K562 (cell line): ENCODE measurements around the gene JPH2. TPM values are rescaled to one million over a fixed set of nuclear protein-coding genes. Genes with fewer than 3 reads are reported as not detected.

Experiments used
- ATAC-seq: fragments of 200-7000 bp; cut with Tn5 transposase; 3 replicates; pipeline ENCODE4 v1.9.1; 2020; ENCODE audit warnings: moderate library complexity
- BruUV-seq: library from RNA; stranded (reverse); fragments of 400-500 nt; replicated peaks from 2 replicates; lab custom pipeline; 2021; lab: Mats Ljungman, UMichigan
- CTCF ChIA-PET: fragments of 300-600 bp; formaldehyde crosslinking; extraction: SDS; loops from one replicate; lab custom pipeline; 2021; ENCODE audit warnings: low intra/inter-chr PET ratio; lab: Yijun Ruan, JAX
- POLR2A ChIA-PET: fragments of 300-600, 350-650 bp; sonication (Branson Sonifier 250); formaldehyde crosslinking; extraction: SDS; loops from one replicate; lab custom pipeline; 2021; ENCODE audit warnings: antibody characterized with exemption, inconsistent platforms; lab: Yijun Ruan, JAX
- DNase-seq, 4 experiments: peaks; one replicate each; pipeline versions ENCODE4 v3.0.0 to v3.0.0-alpha.2; 2011 to 2018; ENCODE audit warnings: low spot score in 3 of 4, mixed read lengths in 3 of 4; ENCODE audit errors: extremely low read depth in 1 of 4
- FAIRE-seq: peaks from 2 replicates; lab custom pipeline; 2011; peaks lifted over from hg19 to GRCh38; lab: Jason Lieb, UNC
- H2AFZ ChIP-seq: 2 replicates; pipeline ENCODE4 v1.6.0; 2011; ENCODE audit warnings: low read depth, low read length, control low read depth, inconsistent platforms
- H3K27ac ChIP-seq: fragments of 200-600 bp; 3 replicates; pipeline ENCODE4 v1.8.0; 2011; ENCODE audit warnings: low read depth, mild to moderate bottlenecking, control low read depth, inconsistent platforms, low read length, moderate library complexity, mixed read lengths; ENCODE audit errors: extremely low read depth
- H3K27me3 ChIP-seq, 2 experiments: fragments of 300-600 bp in 1 of 2; 2 replicates in 1 of 2; 3 replicates in 1 of 2; pipeline versions ENCODE4 v1.6.0 to v1.8.0; 2011; ENCODE audit warnings: inconsistent platforms in 2 of 2, low read length in 2 of 2, mild to moderate bottlenecking in 1 of 2, mixed read lengths in 1 of 2, moderate library complexity in 1 of 2; ENCODE audit not compliant: control insufficient read depth in 2 of 2, insufficient read depth in 2 of 2
- H3K36me3 ChIP-seq: fragments of 300-600 bp; 3 replicates; pipeline ENCODE4 v1.8.0; 2011; ENCODE audit warnings: mild to moderate bottlenecking, low read length, inconsistent platforms; ENCODE audit not compliant: control insufficient read depth, insufficient read depth
- H3K4me1 ChIP-seq, 2 experiments: fragments of 200-600 bp in 1 of 2; replicated peaks in 1 of 2; 2 replicates in 1 of 2; 3 replicates in 1 of 2; pipeline versions ENCODE4 v1.5.1 to v1.8.0; 2011; ENCODE audit warnings: inconsistent platforms in 2 of 2, low read length in 2 of 2, mild to moderate bottlenecking in 1 of 2, mixed read lengths in 1 of 2, moderate library complexity in 1 of 2; ENCODE audit not compliant: control insufficient read depth in 2 of 2, insufficient read depth in 2 of 2
- H3K4me2 ChIP-seq: 2 replicates; pipeline ENCODE4 v1.6.1; 2011; ENCODE audit warnings: low read length, control low read depth, inconsistent platforms, mixed read lengths; ENCODE audit not compliant: insufficient read depth
- H3K4me3 ChIP-seq: fragments of 200-600 bp; sonication (generic), shearing (Covaris generic); 2 replicates; pipeline ENCODE4 v1.5.1; 2016; ENCODE audit warnings: control low read depth, inconsistent platforms
- H3K79me2 ChIP-seq: fragments of 200-600 bp; 3 replicates; pipeline ENCODE4 v1.8.0; 2011; ENCODE audit warnings: low read length, inconsistent platforms; ENCODE audit not compliant: control insufficient read depth, insufficient read depth
- H3K9ac ChIP-seq, 2 experiments: 2 replicates each; pipeline versions ENCODE4 v1.6.0 to v1.6.1; 2011; ENCODE audit warnings: low read depth in 2 of 2, low read length in 2 of 2, control low read depth in 1 of 2, inconsistent platforms in 1 of 2, mild to moderate bottlenecking in 1 of 2, mixed read lengths in 1 of 2; ENCODE audit not compliant: insufficient read depth in 1 of 2
- H3K9me1 ChIP-seq: one replicate; pipeline ENCODE4 v1.6.0; 2011; ENCODE audit warnings: inconsistent platforms, mild to moderate bottlenecking, low read length, moderate library complexity; ENCODE audit not compliant: control insufficient read depth, insufficient read depth
- H3K9me3 ChIP-seq: replicated peaks from 2 replicates; pipeline ENCODE4 v1.5.1; 2011; ENCODE audit warnings: low read depth, low read length, inconsistent platforms; ENCODE audit not compliant: control insufficient read depth, insufficient read depth
- H4K20me1 ChIP-seq: replicated peaks from 2 replicates; pipeline ENCODE4 v1.6.1; 2011; ENCODE audit warnings: low read length, inconsistent platforms, mixed read lengths; ENCODE audit not compliant: control insufficient read depth, insufficient read depth
- BRD4 ChIP-seq: fragments of 200-600 bp; sonication (generic); IDR thresholded peaks from 2 replicates; pipeline ENCODE4 v1.6.1; 2017; ENCODE audit warnings: inconsistent platforms
- DNMT1 ChIP-seq: fragments of 450-650 bp; IDR thresholded peaks from 2 replicates; pipeline ENCODE4 v1.6.1; 2016; ENCODE audit warnings: antibody characterized with exemption, mild to moderate bottlenecking
- EP300 ChIP-seq: IDR thresholded peaks from 2 replicates; pipeline ENCODE4 v1.6.1; 2012; ENCODE audit warnings: low read length, improper control_type of control experiment
- GATA2 ChIP-seq: sonication (generic); formaldehyde crosslinking; IDR thresholded peaks from 2 replicates; pipeline ENCODE4 v1.4.0; 2020; ENCODE audit warnings: mild to moderate bottlenecking, missing genetic modification reagents
- HMGN3 ChIP-seq: IDR thresholded peaks from 2 replicates; pipeline ENCODE4 v1.6.1; 2011; ENCODE audit warnings: borderline replicate concordance, low read depth, mild to moderate bottlenecking, mixed read lengths, low read length; ENCODE audit not compliant: insufficient read length; ENCODE audit errors: extremely low read depth
- JUNB ChIP-seq: fragments of 450-650 bp; formaldehyde crosslinking; conservative IDR thresholded peaks from 2 replicates; pipeline ENCODE4 v1.4.0; 2020; ENCODE audit warnings: mild to moderate bottlenecking
- PHB ChIP-seq: fragments of 250-450 bp; sonication (Bioruptor Pico); IDR thresholded peaks from 2 replicates; pipeline ENCODE4 v1.5.0; 2021
- ZNF263 ChIP-seq: sonication (generic); formaldehyde crosslinking; IDR thresholded peaks from 2 replicates; pipeline ENCODE4 v1.8.0; 2022; ENCODE audit warnings: mild to moderate bottlenecking, missing genetic modification reagents, borderline replicate concordance
- ZNF445 ChIP-seq: fragments of 250-450 bp; sonication (Bioruptor Pico); IDR thresholded peaks from 2 replicates; pipeline ENCODE4 v1.4.0; 2020; ENCODE audit warnings: low read depth, mild to moderate bottlenecking, moderate library complexity
- WGBS: fragments of 100-300 bp; shearing (Covaris generic); methylation state at CpG from one replicate; pipeline ENCODE4 v1.1.6; 2016; ENCODE audit warnings: low coverage, mixed read lengths; ENCODE audit not compliant: insufficient coverage; ENCODE audit errors: missing lambda C conversion rate; 5-methylcytosine and 5-hydroxymethylcytosine counted together
- in situ Hi-C: fragments of 300-500 bp; cut with MboI; formaldehyde crosslinking; loops from 4 replicates; pipeline ENCODE4 v1.15.0; 2018; ENCODE audit warnings: inconsistent platforms, mixed read lengths
- intact Hi-C: fragments of 100-400 bp; cut with micrococcal nuclease; formaldehyde crosslinking; loops from 2 replicates; pipeline ENCODE4 v1.14.2; 2022
- polyA plus RNA-seq, 8 experiments: library from polyadenylated mRNA; depleted of rRNA in 4 of 8; stranded (reverse) in 5 of 8; unstranded in 3 of 8; fragments of >200 nt; fragmentation: Nextera tagmentation in 2 of 8; fragmentation: Illumina TruSeq in 1 of 8; extraction: Ambion mirVana in 2 of 8; extraction: Trizol in 1 of 8; gene quantifications; 2 replicates each; pipeline versions ENCODE4 v1.2.1 to v1.2.3, GENCODE V29; 2011 to 2014; ENCODE audit warnings: inconsistent platforms in 1 of 8, missing spikeins in 1 of 8
- total RNA-seq, 7 experiments: library from RNA; depleted of rRNA in 6 of 7; stranded (reverse); fragments of >200 nt in 6 of 7; fragmentation: Illumina TruSeq in 2 of 7; extraction: Trizol in 2 of 7; gene quantifications; 2 replicates each; pipeline versions ENCODE4 v1.2.1 to v1.2.3, GENCODE V29; 2011 to 2021; ENCODE audit warnings: low replicate concordance in 1 of 7
- TF ChIP-seq, protein P1 (sequence below): fragments of 150-350 bp; IDR thresholded peaks from 2 replicates; pipeline ENCODE4 v1.6.1; 2014; ENCODE audit warnings: low read depth, mild to moderate bottlenecking, low read length, borderline replicate concordance
- TF ChIP-seq, protein P2 (sequence below): fragments of 200-800 bp; sonication (Bioruptor generic); IDR thresholded peaks from 2 replicates; pipeline ENCODE4 v1.6.1; 2017; ENCODE audit warnings: missing genetic modification characterization, missing compliant biosample characterization
- TF ChIP-seq, protein P3 (sequence below): IDR thresholded peaks from 2 replicates; pipeline ENCODE4 v1.6.1; 2016; ENCODE audit warnings: missing genetic modification characterization, missing compliant biosample characterization

JPH2 gene
- total and polyA plus RNA-seq, 9 of the 15 experiments (the other 6 are each of a cell fraction or from before 2014, with no cell fraction given): not detected

DNA sequence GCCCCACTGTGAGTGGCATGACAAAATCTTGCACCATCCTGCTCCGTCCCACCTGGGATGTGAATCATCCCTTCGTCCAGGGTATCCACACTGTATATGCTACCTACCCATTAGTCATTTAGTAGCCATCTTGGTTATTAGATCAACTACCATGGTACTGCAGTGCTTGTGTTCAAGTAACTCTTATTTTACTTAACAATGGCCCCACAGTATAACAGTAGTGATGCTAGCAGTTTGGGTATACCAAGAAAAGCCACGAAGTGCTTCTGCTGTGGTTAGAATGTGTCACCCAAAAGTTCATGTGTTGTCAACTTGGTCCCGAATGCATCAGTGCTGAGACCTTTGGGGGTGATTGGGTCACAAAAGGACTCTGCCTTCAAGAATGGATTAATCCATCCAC is 11.9 kb upstream of the JPH2 start:
- H3K9me3 ChIP-seq: no peaks in the 10 kb centered on the region
- H3K9ac ChIP-seq: no peak overlapping the region
- H3K27ac ChIP-seq: no peak overlapping the region
- 90% methylated on average over 4 of the region's 4 CpGs for WGBS
- ChIA-PET POLR2A (no interaction called here), CTCF (no interaction called here)
- no peaks in the 10 kb centered on the region for H3K27me3 ChIP-seq
- 0 out of 2 replicates have a peak, but pooled peaks cover 6% of the 10 kb centered on the region for H4K20me1 ChIP-seq
- BruUV-seq: no TSS peak
- peaks cover 68% of the 10 kb centered on the region for H3K36me3 ChIP-seq
- no peak overlapping the region for H3K4me2 ChIP-seq
- intact Hi-C loops: no loop called here
- H2AFZ ChIP-seq: no peak overlapping the region
- no peak for FAIRE-seq
- H3K4me1 ChIP-seq: peaks cover 0 to 8% of the 10 kb centered on the region in 2 experiments; a peak in 2 of 5 replicates
- DNase-seq: no peak
- peaks cover 5% of the 10 kb centered on the region; the same call in 1 of the 3 replicates for H3K79me2 ChIP-seq
- no peak for TF ChIP-seq PHB
- TF ChIP-seq, protein P1, sequence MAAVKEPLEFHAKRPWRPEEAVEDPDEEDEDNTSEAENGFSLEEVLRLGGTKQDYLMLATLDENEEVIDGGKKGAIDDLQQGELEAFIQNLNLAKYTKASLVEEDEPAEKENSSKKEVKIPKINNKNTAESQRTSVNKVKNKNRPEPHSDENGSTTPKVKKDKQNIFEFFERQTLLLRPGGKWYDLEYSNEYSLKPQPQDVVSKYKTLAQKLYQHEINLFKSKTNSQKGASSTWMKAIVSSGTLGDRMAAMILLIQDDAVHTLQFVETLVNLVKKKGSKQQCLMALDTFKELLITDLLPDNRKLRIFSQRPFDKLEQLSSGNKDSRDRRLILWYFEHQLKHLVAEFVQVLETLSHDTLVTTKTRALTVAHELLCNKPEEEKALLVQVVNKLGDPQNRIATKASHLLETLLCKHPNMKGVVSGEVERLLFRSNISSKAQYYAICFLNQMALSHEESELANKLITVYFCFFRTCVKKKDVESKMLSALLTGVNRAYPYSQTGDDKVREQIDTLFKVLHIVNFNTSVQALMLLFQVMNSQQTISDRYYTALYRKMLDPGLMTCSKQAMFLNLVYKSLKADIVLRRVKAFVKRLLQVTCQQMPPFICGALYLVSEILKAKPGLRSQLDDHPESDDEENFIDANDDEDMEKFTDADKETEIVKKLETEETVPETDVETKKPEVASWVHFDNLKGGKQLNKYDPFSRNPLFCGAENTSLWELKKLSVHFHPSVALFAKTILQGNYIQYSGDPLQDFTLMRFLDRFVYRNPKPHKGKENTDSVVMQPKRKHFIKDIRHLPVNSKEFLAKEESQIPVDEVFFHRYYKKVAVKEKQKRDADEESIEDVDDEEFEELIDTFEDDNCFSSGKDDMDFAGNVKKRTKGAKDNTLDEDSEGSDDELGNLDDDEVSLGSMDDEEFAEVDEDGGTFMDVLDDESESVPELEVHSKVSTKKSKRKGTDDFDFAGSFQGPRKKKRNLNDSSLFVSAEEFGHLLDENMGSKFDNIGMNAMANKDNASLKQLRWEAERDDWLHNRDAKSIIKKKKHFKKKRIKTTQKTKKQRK: no peak
- no peak for TF ChIP-seq ZNF263 (CRISPR knock-in tag)
- TF ChIP-seq, protein P2, sequence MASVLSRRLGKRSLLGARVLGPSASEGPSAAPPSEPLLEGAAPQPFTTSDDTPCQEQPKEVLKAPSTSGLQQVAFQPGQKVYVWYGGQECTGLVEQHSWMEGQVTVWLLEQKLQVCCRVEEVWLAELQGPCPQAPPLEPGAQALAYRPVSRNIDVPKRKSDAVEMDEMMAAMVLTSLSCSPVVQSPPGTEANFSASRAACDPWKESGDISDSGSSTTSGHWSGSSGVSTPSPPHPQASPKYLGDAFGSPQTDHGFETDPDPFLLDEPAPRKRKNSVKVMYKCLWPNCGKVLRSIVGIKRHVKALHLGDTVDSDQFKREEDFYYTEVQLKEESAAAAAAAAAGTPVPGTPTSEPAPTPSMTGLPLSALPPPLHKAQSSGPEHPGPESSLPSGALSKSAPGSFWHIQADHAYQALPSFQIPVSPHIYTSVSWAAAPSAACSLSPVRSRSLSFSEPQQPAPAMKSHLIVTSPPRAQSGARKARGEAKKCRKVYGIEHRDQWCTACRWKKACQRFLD: no peak
- TF ChIP-seq, protein P3, sequence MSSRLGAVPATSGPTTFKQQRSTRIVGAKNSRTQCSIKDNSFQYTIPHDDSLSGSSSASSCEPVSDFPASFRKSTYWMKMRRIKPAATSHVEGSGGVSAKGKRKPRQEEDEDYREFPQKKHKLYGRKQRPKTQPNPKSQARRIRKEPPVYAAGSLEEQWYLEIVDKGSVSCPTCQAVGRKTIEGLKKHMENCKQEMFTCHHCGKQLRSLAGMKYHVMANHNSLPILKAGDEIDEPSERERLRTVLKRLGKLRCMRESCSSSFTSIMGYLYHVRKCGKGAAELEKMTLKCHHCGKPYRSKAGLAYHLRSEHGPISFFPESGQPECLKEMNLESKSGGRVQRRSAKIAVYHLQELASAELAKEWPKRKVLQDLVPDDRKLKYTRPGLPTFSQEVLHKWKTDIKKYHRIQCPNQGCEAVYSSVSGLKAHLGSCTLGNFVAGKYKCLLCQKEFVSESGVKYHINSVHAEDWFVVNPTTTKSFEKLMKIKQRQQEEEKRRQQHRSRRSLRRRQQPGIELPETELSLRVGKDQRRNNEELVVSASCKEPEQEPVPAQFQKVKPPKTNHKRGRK (tag): no peak
- TF ChIP-seq HMGN3: no peak
- TF ChIP-seq ZNF445 (CRISPR knock-in tag): no peak
- no peak for TF ChIP-seq DNMT1
- TF ChIP-seq BRD4: no peak
- TF ChIP-seq EP300: no peak
- TF ChIP-seq GATA2 (CRISPR knock-in tag): no peak
- no peak for TF ChIP-seq JUNB
- peaks cover 3% of the 10 kb centered on the region for H3K9me1 ChIP-seq
- H3K4me3 ChIP-seq: no peak overlapping the region
- in situ Hi-C loops: no loop called here
- ATAC-seq: no peak
